K562 (cell line): ENCODE results near the gene SCAMP2. TPM values are rescaled to one million over a fixed set of nuclear protein-coding genes. Genes with fewer than 3 reads are reported as not detected.

Source experiments
- ATAC-seq: fragments of 200-7000 bp; cut with Tn5 transposase; 3 replicates; pipeline ENCODE4 v1.9.1; 2020; ENCODE audit warnings: moderate library complexity
- BruUV-seq: library from RNA; stranded (reverse); fragments of 400-500 nt; replicated peaks from 2 replicates; lab custom pipeline; 2021; lab: Mats Ljungman, UMichigan
- CTCF ChIA-PET: fragments of 300-600 bp; formaldehyde crosslinking; extraction: SDS; loops from one replicate; lab custom pipeline; 2021; ENCODE audit warnings: low intra/inter-chr PET ratio; lab: Yijun Ruan, JAX
- POLR2A ChIA-PET: fragments of 300-600, 350-650 bp; sonication (Branson Sonifier 250); formaldehyde crosslinking; extraction: SDS; loops from one replicate; lab custom pipeline; 2021; ENCODE audit warnings: antibody characterized with exemption, inconsistent platforms; lab: Yijun Ruan, JAX
- DNase-seq, 4 experiments: peaks; one replicate each; pipeline versions ENCODE4 v3.0.0 to v3.0.0-alpha.2; 2011 to 2018; ENCODE audit warnings: low spot score in 3 of 4, mixed read lengths in 3 of 4; ENCODE audit errors: extremely low read depth in 1 of 4
- FAIRE-seq: peaks from 2 replicates; lab custom pipeline; 2011; peaks lifted over from hg19 to GRCh38; lab: Jason Lieb, UNC
- H2AFZ ChIP-seq: 2 replicates; pipeline ENCODE4 v1.6.0; 2011; ENCODE audit warnings: low read depth, low read length, control low read depth, inconsistent platforms
- H3K27ac ChIP-seq: fragments of 200-600 bp; 3 replicates; pipeline ENCODE4 v1.8.0; 2011; ENCODE audit warnings: low read depth, mild to moderate bottlenecking, control low read depth, inconsistent platforms, low read length, moderate library complexity, mixed read lengths; ENCODE audit errors: extremely low read depth
- H3K27me3 ChIP-seq, 2 experiments: fragments of 300-600 bp in 1 of 2; 2 replicates in 1 of 2; 3 replicates in 1 of 2; pipeline versions ENCODE4 v1.6.0 to v1.8.0; 2011; ENCODE audit warnings: inconsistent platforms in 2 of 2, low read length in 2 of 2, mild to moderate bottlenecking in 1 of 2, mixed read lengths in 1 of 2, moderate library complexity in 1 of 2; ENCODE audit not compliant: control insufficient read depth in 2 of 2, insufficient read depth in 2 of 2
- H3K36me3 ChIP-seq: fragments of 300-600 bp; 3 replicates; pipeline ENCODE4 v1.8.0; 2011; ENCODE audit warnings: mild to moderate bottlenecking, low read length, inconsistent platforms; ENCODE audit not compliant: control insufficient read depth, insufficient read depth
- H3K4me1 ChIP-seq, 2 experiments: fragments of 200-600 bp in 1 of 2; replicated peaks in 1 of 2; 2 replicates in 1 of 2; 3 replicates in 1 of 2; pipeline versions ENCODE4 v1.5.1 to v1.8.0; 2011; ENCODE audit warnings: inconsistent platforms in 2 of 2, low read length in 2 of 2, mild to moderate bottlenecking in 1 of 2, mixed read lengths in 1 of 2, moderate library complexity in 1 of 2; ENCODE audit not compliant: control insufficient read depth in 2 of 2, insufficient read depth in 2 of 2
- H3K4me2 ChIP-seq: 2 replicates; pipeline ENCODE4 v1.6.1; 2011; ENCODE audit warnings: low read length, control low read depth, inconsistent platforms, mixed read lengths; ENCODE audit not compliant: insufficient read depth
- H3K4me3 ChIP-seq: fragments of 200-600 bp; sonication (generic), shearing (Covaris generic); 2 replicates; pipeline ENCODE4 v1.5.1; 2016; ENCODE audit warnings: control low read depth, inconsistent platforms
- H3K79me2 ChIP-seq: fragments of 200-600 bp; 3 replicates; pipeline ENCODE4 v1.8.0; 2011; ENCODE audit warnings: low read length, inconsistent platforms; ENCODE audit not compliant: control insufficient read depth, insufficient read depth
- H3K9ac ChIP-seq, 2 experiments: 2 replicates each; pipeline versions ENCODE4 v1.6.0 to v1.6.1; 2011; ENCODE audit warnings: low read depth in 2 of 2, low read length in 2 of 2, control low read depth in 1 of 2, inconsistent platforms in 1 of 2, mild to moderate bottlenecking in 1 of 2, mixed read lengths in 1 of 2; ENCODE audit not compliant: insufficient read depth in 1 of 2
- H3K9me1 ChIP-seq: one replicate; pipeline ENCODE4 v1.6.0; 2011; ENCODE audit warnings: inconsistent platforms, mild to moderate bottlenecking, low read length, moderate library complexity; ENCODE audit not compliant: control insufficient read depth, insufficient read depth
- H3K9me3 ChIP-seq: replicated peaks from 2 replicates; pipeline ENCODE4 v1.5.1; 2011; ENCODE audit warnings: low read depth, low read length, inconsistent platforms; ENCODE audit not compliant: control insufficient read depth, insufficient read depth
- H4K20me1 ChIP-seq: replicated peaks from 2 replicates; pipeline ENCODE4 v1.6.1; 2011; ENCODE audit warnings: low read length, inconsistent platforms, mixed read lengths; ENCODE audit not compliant: control insufficient read depth, insufficient read depth
- ATF1 ChIP-seq, 2 experiments: fragments of 450-650 bp in 1 of 2; IDR thresholded peaks; 2 replicates each; pipeline ENCODE4 v1.6.1; 2016; ENCODE audit warnings: missing compliant biosample characterization in 1 of 2, missing genetic modification characterization in 1 of 2
- CREB3L1 ChIP-seq: fragments of 450-650 bp; IDR thresholded peaks from 2 replicates; pipeline ENCODE4 v1.6.1; 2014; ENCODE audit warnings: low read depth, mild to moderate bottlenecking, moderate library complexity, borderline replicate concordance
- ILK ChIP-seq: fragments of 450-650 bp; IDR thresholded peaks from 2 replicates; pipeline ENCODE4 v1.6.1; 2016; ENCODE audit warnings: missing genetic modification characterization, low read depth, mild to moderate bottlenecking, missing compliant biosample characterization, moderate library complexity, borderline replicate concordance
- LARP7 ChIP-seq: fragments of 450-650 bp; IDR thresholded peaks from 2 replicates; pipeline ENCODE4 v1.6.1; 2016
- ZNF146 ChIP-seq: IDR thresholded peaks from one replicate; pipeline ENCODE4 v1.6.1; 2018; ENCODE audit warnings: missing compliant biosample characterization; ENCODE audit not compliant: unreplicated experiment
- WGBS: fragments of 100-300 bp; shearing (Covaris generic); methylation state at CpG from one replicate; pipeline ENCODE4 v1.1.6; 2016; ENCODE audit warnings: low coverage, mixed read lengths; ENCODE audit not compliant: insufficient coverage; ENCODE audit errors: missing lambda C conversion rate; 5-methylcytosine and 5-hydroxymethylcytosine counted together
- in situ Hi-C: fragments of 300-500 bp; cut with MboI; formaldehyde crosslinking; loops from 4 replicates; pipeline ENCODE4 v1.15.0; 2018; ENCODE audit warnings: inconsistent platforms, mixed read lengths
- intact Hi-C: fragments of 100-400 bp; cut with micrococcal nuclease; formaldehyde crosslinking; loops from 2 replicates; pipeline ENCODE4 v1.14.2; 2022
- polyA plus RNA-seq, 8 experiments: library from polyadenylated mRNA; depleted of rRNA in 4 of 8; stranded (reverse) in 5 of 8; unstranded in 3 of 8; fragments of >200 nt; fragmentation: Nextera tagmentation in 2 of 8; fragmentation: Illumina TruSeq in 1 of 8; extraction: Ambion mirVana in 2 of 8; extraction: Trizol in 1 of 8; gene quantifications; 2 replicates each; pipeline versions ENCODE4 v1.2.1 to v1.2.3, GENCODE V29; 2011 to 2014; ENCODE audit warnings: inconsistent platforms in 1 of 8, missing spikeins in 1 of 8
- total RNA-seq, 7 experiments: library from RNA; depleted of rRNA in 6 of 7; stranded (reverse); fragments of >200 nt in 6 of 7; fragmentation: Illumina TruSeq in 2 of 7; extraction: Trizol in 2 of 7; gene quantifications; 2 replicates each; pipeline versions ENCODE4 v1.2.1 to v1.2.3, GENCODE V29; 2011 to 2021; ENCODE audit warnings: low replicate concordance in 1 of 7
- TF ChIP-seq, protein P1 (sequence below): fragments of 200-600 bp; sonication (generic); IDR thresholded peaks from one replicate; pipeline ENCODE4 v1.6.1; 2012; ENCODE audit warnings: mild to moderate bottlenecking, low read depth, low read length, inconsistent platforms

SCAMP2 gene
- total and polyA plus RNA-seq, 9 of the 15 experiments (the other 6 are each of a cell fraction or from before 2014, with no cell fraction given), result 5.9 to 61.1 (median 20.1) TPM

DNA sequence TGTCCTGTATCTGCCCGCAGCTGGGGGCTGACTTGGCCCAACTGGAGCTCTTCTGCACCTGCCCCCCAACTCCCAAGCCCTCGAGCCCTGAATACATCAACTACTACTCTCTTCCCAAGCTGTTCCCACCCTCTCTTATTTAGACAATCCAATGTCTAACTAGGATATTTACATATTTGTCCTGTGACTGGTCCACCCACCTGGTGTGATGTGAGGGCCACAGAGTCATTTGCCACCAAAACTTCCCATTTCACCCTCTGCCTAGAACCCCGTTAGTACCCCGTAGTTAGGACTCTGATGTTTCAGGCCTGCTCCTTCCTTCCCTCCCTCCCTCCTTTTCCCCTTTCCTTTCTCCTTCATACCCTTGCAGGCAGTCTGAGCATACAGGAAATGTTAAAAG is 40.3 kb downstream of the SCAMP2 start:
- peaks cover 0 to 10% of the 10 kb centered on the region in 2 experiments; a peak in 1 of 5 replicates for H3K4me1 ChIP-seq
- intact Hi-C loops, result no loop called here

More for the DNA sequence above, 40.3 kb downstream of the SCAMP2 start:
- whole genome bisulfite sequencing, result 5% methylated on average over 4 of the region's 4 CpGs
- no peak overlapping the region for H2AFZ ChIP-seq
- ATAC-seq (no peak), FAIRE-seq (no peak), DNase-seq (no peak)
- peaks cover 12% of the 10 kb centered on the region; the same call in 1 of the 2 replicates for H4K20me1 ChIP-seq
- no peaks in the 10 kb centered on the region for H3K9me3 ChIP-seq
- no peaks in the 10 kb centered on the region for H3K9me1 ChIP-seq
- TF ChIP-seq LARP7 (no peak), CREB3L1 (no peak), ZNF146 (CRISPR knock-in tag) (no peak), ATF1 (CRISPR knock-in tag; IDR thresholded peaks at IDR 0.05) (no peak), ATF1 (tag; IDR thresholded peaks at IDR 0.05) (no peak), ILK (tag) (no peak)
- TF ChIP-seq, protein P1, sequence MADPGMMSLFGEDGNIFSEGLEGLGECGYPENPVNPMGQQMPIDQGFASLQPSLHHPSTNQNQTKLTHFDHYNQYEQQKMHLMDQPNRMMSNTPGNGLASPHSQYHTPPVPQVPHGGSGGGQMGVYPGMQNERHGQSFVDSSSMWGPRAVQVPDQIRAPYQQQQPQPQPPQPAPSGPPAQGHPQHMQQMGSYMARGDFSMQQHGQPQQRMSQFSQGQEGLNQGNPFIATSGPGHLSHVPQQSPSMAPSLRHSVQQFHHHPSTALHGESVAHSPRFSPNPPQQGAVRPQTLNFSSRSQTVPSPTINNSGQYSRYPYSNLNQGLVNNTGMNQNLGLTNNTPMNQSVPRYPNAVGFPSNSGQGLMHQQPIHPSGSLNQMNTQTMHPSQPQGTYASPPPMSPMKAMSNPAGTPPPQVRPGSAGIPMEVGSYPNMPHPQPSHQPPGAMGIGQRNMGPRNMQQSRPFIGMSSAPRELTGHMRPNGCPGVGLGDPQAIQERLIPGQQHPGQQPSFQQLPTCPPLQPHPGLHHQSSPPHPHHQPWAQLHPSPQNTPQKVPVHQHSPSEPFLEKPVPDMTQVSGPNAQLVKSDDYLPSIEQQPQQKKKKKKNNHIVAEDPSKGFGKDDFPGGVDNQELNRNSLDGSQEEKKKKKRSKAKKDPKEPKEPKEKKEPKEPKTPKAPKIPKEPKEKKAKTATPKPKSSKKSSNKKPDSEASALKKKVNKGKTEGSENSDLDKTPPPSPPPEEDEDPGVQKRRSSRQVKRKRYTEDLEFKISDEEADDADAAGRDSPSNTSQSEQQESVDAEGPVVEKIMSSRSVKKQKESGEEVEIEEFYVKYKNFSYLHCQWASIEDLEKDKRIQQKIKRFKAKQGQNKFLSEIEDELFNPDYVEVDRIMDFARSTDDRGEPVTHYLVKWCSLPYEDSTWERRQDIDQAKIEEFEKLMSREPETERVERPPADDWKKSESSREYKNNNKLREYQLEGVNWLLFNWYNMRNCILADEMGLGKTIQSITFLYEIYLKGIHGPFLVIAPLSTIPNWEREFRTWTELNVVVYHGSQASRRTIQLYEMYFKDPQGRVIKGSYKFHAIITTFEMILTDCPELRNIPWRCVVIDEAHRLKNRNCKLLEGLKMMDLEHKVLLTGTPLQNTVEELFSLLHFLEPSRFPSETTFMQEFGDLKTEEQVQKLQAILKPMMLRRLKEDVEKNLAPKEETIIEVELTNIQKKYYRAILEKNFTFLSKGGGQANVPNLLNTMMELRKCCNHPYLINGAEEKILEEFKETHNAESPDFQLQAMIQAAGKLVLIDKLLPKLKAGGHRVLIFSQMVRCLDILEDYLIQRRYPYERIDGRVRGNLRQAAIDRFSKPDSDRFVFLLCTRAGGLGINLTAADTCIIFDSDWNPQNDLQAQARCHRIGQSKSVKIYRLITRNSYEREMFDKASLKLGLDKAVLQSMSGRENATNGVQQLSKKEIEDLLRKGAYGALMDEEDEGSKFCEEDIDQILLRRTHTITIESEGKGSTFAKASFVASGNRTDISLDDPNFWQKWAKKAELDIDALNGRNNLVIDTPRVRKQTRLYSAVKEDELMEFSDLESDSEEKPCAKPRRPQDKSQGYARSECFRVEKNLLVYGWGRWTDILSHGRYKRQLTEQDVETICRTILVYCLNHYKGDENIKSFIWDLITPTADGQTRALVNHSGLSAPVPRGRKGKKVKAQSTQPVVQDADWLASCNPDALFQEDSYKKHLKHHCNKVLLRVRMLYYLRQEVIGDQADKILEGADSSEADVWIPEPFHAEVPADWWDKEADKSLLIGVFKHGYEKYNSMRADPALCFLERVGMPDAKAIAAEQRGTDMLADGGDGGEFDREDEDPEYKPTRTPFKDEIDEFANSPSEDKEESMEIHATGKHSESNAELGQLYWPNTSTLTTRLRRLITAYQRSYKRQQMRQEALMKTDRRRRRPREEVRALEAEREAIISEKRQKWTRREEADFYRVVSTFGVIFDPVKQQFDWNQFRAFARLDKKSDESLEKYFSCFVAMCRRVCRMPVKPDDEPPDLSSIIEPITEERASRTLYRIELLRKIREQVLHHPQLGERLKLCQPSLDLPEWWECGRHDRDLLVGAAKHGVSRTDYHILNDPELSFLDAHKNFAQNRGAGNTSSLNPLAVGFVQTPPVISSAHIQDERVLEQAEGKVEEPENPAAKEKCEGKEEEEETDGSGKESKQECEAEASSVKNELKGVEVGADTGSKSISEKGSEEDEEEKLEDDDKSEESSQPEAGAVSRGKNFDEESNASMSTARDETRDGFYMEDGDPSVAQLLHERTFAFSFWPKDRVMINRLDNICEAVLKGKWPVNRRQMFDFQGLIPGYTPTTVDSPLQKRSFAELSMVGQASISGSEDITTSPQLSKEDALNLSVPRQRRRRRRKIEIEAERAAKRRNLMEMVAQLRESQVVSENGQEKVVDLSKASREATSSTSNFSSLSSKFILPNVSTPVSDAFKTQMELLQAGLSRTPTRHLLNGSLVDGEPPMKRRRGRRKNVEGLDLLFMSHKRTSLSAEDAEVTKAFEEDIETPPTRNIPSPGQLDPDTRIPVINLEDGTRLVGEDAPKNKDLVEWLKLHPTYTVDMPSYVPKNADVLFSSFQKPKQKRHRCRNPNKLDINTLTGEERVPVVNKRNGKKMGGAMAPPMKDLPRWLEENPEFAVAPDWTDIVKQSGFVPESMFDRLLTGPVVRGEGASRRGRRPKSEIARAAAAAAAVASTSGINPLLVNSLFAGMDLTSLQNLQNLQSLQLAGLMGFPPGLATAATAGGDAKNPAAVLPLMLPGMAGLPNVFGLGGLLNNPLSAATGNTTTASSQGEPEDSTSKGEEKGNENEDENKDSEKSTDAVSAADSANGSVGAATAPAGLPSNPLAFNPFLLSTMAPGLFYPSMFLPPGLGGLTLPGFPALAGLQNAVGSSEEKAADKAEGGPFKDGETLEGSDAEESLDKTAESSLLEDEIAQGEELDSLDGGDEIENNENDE, result no peak
- POLR2A ChIA-PET, result no interaction called here
- H3K79me2 ChIP-seq, result no peaks in the 10 kb centered on the region
- H3K27ac ChIP-seq, result no peak overlapping the region
- in situ Hi-C loops, result no loop called here
- CTCF ChIA-PET, result no interaction called here
- H3K4me3 ChIP-seq, result no peak overlapping the region
- no peak overlapping the region for H3K4me2 ChIP-seq
- H3K36me3 ChIP-seq, result peaks cover 21% of the 10 kb centered on the region; the same call in 1 of the 3 replicates
- no TSS peak for BruUV-seq
- H3K9ac ChIP-seq, result peak overlapping the region in 1 of 2 experiments; percentile 10; a peak in 1 of 4 replicates
- peaks cover 6 to 24% of the 10 kb centered on the region in 2 experiments; a peak in 4 of 5 replicates for H3K27me3 ChIP-seq
